KMS-11 (cell line): ENCODE measurements around the gene PGM1.

ENCODE experiments used
- H2AFZ ChIP-seq: fragments of 200-600 bp; sonication (generic); 2 replicates; pipeline ENCODE4 v1.6.1; 2016; ENCODE audit warnings: antibody characterized with exemption, mixed run types, low read depth
- H3K27ac ChIP-seq: fragments of 200-600 bp; sonication (generic); 2 replicates; pipeline ENCODE4 v1.6.1; 2016; ENCODE audit warnings: mild to moderate bottlenecking, mixed run types
- H3K27me3 ChIP-seq: fragments of 200-600 bp; sonication (generic); 2 replicates; pipeline ENCODE4 v1.6.1; 2017; ENCODE audit warnings: mild to moderate bottlenecking, low read depth, mixed run types, moderate library complexity; ENCODE audit not compliant: insufficient read depth
- H3K36me3 ChIP-seq: fragments of 200-600 bp; sonication (generic); 2 replicates; pipeline ENCODE4 v1.6.1; 2017; ENCODE audit warnings: mild to moderate bottlenecking, mixed run types; ENCODE audit not compliant: insufficient read depth
- H3K4me1 ChIP-seq: fragments of 200-600 bp; sonication (generic); 2 replicates; pipeline ENCODE4 v1.6.1; 2016; ENCODE audit warnings: mild to moderate bottlenecking, low read depth, mixed run types; ENCODE audit not compliant: poor library complexity, severe bottlenecking
- H3K4me2 ChIP-seq: fragments of 200-600 bp; sonication (generic); 2 replicates; pipeline ENCODE4 v1.7.0; 2016; ENCODE audit warnings: mild to moderate bottlenecking, mixed run types
- H3K4me3 ChIP-seq: fragments of 200-600 bp; sonication (generic); IDR thresholded peaks from 2 replicates; pipeline ENCODE4 v1.6.1; 2017; ENCODE audit warnings: low read depth, low read length, mixed read lengths; ENCODE audit not compliant: insufficient read depth
- H3K79me2 ChIP-seq: fragments of 200-600 bp; sonication (generic); 2 replicates; pipeline ENCODE4 v1.6.1; 2016; ENCODE audit warnings: low read depth, mixed run types; ENCODE audit not compliant: insufficient read depth
- H3K9ac ChIP-seq: fragments of 200-600 bp; sonication (generic); 2 replicates; pipeline ENCODE4 v1.6.1; 2016; ENCODE audit warnings: mild to moderate bottlenecking, mixed run types
- H4K20me1 ChIP-seq: fragments of 200-600 bp; sonication (generic); 2 replicates; pipeline ENCODE4 v1.6.1; 2016; ENCODE audit warnings: mild to moderate bottlenecking, mixed run types; ENCODE audit not compliant: insufficient read depth
- TF ChIP-seq, protein P1 (sequence below): fragments of 200-600 bp; sonication (generic); conservative IDR thresholded peaks from 2 replicates; pipeline ENCODE4 v1.6.1; 2017; ENCODE audit warnings: low read depth, mild to moderate bottlenecking, antibody characterized with exemption, low read length, moderate library complexity, mixed read lengths

Gene PGM1

GRCh38 chr1:63620671-63621070, 27.5 kb downstream of the PGM1 start:
- TF ChIP-seq, protein P1, sequence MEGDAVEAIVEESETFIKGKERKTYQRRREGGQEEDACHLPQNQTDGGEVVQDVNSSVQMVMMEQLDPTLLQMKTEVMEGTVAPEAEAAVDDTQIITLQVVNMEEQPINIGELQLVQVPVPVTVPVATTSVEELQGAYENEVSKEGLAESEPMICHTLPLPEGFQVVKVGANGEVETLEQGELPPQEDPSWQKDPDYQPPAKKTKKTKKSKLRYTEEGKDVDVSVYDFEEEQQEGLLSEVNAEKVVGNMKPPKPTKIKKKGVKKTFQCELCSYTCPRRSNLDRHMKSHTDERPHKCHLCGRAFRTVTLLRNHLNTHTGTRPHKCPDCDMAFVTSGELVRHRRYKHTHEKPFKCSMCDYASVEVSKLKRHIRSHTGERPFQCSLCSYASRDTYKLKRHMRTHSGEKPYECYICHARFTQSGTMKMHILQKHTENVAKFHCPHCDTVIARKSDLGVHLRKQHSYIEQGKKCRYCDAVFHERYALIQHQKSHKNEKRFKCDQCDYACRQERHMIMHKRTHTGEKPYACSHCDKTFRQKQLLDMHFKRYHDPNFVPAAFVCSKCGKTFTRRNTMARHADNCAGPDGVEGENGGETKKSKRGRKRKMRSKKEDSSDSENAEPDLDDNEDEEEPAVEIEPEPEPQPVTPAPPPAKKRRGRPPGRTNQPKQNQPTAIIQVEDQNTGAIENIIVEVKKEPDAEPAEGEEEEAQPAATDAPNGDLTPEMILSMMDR = no peak
- no peak overlapping the region for H3K4me3 ChIP-seq
- no peak overlapping the region for H2AFZ ChIP-seq
- H3K27ac ChIP-seq = no peak overlapping the region
- no peaks in the 10 kb centered on the region for H3K36me3 ChIP-seq
- no peaks in the 10 kb centered on the region for H3K27me3 ChIP-seq
- H4K20me1 ChIP-seq = no peaks in the 10 kb centered on the region
- peaks cover 6% of the 10 kb centered on the region for H3K4me1 ChIP-seq
- no peak overlapping the region for H3K9ac ChIP-seq
- H3K79me2 ChIP-seq = no peaks in the 10 kb centered on the region
- no peak overlapping the region for H3K4me2 ChIP-seq

GRCh38 chr1:63621075-63621474, 27.9 kb downstream of the PGM1 start:
- no peak overlapping the region for H3K4me2 ChIP-seq
- no peaks in the 10 kb centered on the region for H4K20me1 ChIP-seq
- H3K27ac ChIP-seq = no peak overlapping the region
- H3K36me3 ChIP-seq = no peaks in the 10 kb centered on the region
- no peak overlapping the region for H3K4me3 ChIP-seq
- H3K79me2 ChIP-seq = no peaks in the 10 kb centered on the region
- peaks cover 6% of the 10 kb centered on the region for H3K4me1 ChIP-seq
- no peak overlapping the region for H2AFZ ChIP-seq
- no peaks in the 10 kb centered on the region for H3K27me3 ChIP-seq
- no peak overlapping the region for H3K9ac ChIP-seq
- TF ChIP-seq, protein P1 = no peak

DNA sequence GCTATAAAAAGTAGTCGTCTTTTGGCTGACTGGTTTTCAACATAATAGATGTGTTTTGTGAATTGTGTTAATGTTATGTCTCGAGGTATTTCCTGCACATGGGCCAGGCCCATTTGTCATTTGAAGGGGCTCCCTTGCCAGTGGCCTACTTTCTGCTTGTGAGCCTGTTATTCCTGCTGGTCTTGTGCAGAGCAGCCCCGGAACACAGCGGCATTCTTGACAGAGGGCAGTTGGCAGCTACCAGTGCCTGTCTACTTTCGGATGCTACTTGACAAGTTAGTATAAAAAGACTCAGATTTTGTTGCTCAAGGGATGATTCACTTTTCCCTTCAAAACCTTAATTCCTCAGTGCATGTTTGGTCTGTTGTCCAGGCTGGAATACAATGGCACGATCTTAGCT, 28.5 kb downstream of the PGM1 start:
- Histone ChIP-seq H3K36me3 (no peaks in the 10 kb centered on the region), H3K79me2 (no peaks in the 10 kb centered on the region), H4K20me1 (no peaks in the 10 kb centered on the region), H3K27me3 (no peaks in the 10 kb centered on the region), H3K4me2 (no peak overlapping the region), H3K4me3 (no peak overlapping the region), H3K4me1 (peaks cover 6% of the 10 kb centered on the region), H2AFZ (no peak overlapping the region), H3K27ac (no peak overlapping the region), H3K9ac (no peak overlapping the region)
- TF ChIP-seq, protein P1 = no peak

- H3K27me3 ChIP-seq = no peaks in the 10 kb centered on the region
- H3K36me3 ChIP-seq = no peaks in the 10 kb centered on the region
- H3K27ac ChIP-seq = no peak overlapping the region
- H3K4me3 ChIP-seq = no peak overlapping the region
- H3K79me2 ChIP-seq = no peaks in the 10 kb centered on the region
- TF ChIP-seq, protein P1 = no peak
- no peak overlapping the region for H3K4me2 ChIP-seq
- H3K9ac ChIP-seq = no peak overlapping the region
- H3K4me1 ChIP-seq = peaks cover 6% of the 10 kb centered on the region
- H2AFZ ChIP-seq = no peak overlapping the region
- H4K20me1 ChIP-seq = no peaks in the 10 kb centered on the region
Observed at GRCh38 chr1:63622849-63623566, 29.8 kb downstream of the PGM1 start.
